Dermis blood vessel endothelial cell (primary cell): ENCODE measurements around the gene WTIP. TPM values are rescaled to one million over a fixed set of nuclear protein-coding genes. Genes with fewer than 3 reads are reported as not detected.

ENCODE experiments used
- total RNA-seq: library from RNA; depleted of rRNA; stranded (reverse); fragments of >200 nt; gene quantifications from 2 replicates; pipeline ENCODE4 v1.2.3, GENCODE V29; 2014

Gene WTIP
- total RNA-seq, 1 donor from 2014 or later = 52.1 TPM

Other genes with a start within 250 kb of the WTIP start
- gene GARRE1, start 227.2 kb upstream of the WTIP start, total RNA-seq = 62.1 and 68.6 TPM in 2 replicates
- gene GPI, start 116.6 kb upstream of the WTIP start, total RNA-seq = 128 and 344 TPM in 2 replicates
- gene PDCD2L, start 77.4 kb upstream of the WTIP start, total RNA-seq = 15.9 and 20.4 TPM in 2 replicates
- 136 and 218 TPM in 2 replicates for gene UBA2, start 53.4 kb upstream of the WTIP start, total RNA-seq
- not detected in 2 replicates for gene SCGB2B2, start 195.4 kb downstream of the WTIP start, total RNA-seq
- gene ZNF302, start 195.9 kb downstream of the WTIP start, total RNA-seq = 15.8 and 19.4 TPM in 2 replicates